A549 treated with CpdA at 1 μM for 4 hours (cell line): Measurements from ENCODE around the gene CHMP2A. TPM values are rescaled to one million over a fixed set of nuclear protein-coding genes. Genes with fewer than 3 reads are reported as not detected.

ENCODE experiments used
- total RNA-seq: library from RNA; stranded (reverse); fragments of 200-300 nt; extraction: Qiagen RNA extraction; gene quantifications from 5 replicates; pipeline ENCODE4 v1.2.3, GENCODE V29; 2022; ENCODE audit warnings: low read depth

The CHMP2A gene
- 182 to 209 TPM (median 197 TPM) in 5 replicates for total RNA-seq

GRCh38 chr19:58554494-58555368 is at the start of gene CHMP2A:
CHMP2A (minus strand) TSS chr19:58555105; CDS start chr19:58554212, 893 bp downstream.

GRCh38 chr19:58572818-58573657 is 18.1 kb upstream of the CHMP2A start, which contains the start of gene MZF1:
MZF1 (minus strand) TSS chr19:58573335; CDS start chr19:58571389, 1,946 bp downstream.

DNA sequence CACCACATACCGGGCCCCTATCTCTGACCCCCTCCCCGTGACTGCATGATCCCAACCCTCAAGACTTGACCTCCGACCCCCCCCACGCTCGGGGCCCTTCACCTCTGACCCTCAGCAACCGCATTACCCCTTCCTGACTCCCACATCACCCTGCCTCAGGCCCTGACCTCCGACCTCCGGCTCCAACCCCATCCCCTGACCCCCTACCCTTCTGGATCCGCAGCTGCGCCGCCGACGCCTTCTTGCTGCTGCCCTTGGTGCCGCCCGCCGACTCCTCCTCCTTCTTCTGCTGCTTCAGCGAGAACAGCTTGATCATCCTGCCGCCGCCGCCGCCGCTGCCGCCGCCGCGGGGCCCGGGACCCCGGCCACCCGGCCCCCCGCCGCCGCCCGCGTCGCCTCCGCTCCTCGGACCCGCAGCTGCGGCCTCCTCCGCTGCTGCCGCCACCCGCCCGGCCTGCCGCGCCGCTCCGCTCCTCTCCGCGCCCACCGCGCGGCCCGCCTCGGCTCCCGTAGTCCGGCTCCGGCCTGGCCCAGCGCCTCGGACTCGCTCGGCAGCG is 3.2 kb upstream of the CHMP2A start, which contains the start of gene UBE2M:
Gene UBE2M (minus strand): TSS at position 546 of the 557 bp plus-strand sequence. CDS start 230 bp downstream, at position 316.

DNA sequence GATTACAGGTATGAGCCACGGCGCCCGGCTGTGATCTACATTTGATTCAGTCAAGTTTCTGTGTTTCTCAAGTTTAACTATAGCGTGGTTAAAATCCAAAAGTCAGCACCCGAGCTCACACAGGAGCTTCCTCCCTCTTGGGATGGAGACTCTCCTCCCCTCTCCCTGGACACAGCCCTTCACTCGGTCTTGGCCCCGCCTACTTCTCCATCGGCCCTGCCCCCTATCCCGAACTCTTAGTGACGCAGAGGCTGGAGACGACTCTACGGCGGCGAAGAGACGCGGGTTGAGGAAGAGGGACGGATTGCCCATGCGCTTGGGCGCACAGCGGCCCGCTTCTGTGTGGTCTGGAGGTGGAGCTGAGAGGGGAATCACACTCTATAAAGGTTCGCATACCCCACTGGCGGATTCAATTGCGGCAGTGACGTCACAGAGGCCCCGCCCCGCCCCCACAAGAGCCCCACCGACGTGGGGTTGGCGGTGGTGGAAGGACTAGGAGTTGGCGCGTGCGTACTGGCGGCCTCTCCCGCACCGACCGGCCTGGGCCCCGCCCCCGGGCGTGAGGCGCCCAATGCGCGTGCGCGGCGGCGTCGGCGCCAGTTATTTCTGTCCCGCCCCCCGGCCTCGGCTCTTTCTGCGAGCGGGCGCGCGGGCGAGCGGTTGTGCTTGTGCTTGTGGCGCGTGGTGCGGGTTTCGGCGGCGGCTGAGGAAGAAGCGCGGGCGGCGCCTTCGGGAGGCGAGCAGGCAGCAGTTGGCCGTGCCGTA is 10.9 kb downstream of the CHMP2A start, which contains the start of gene TRIM28:
Gene TRIM28 (plus strand): TSS at position 239 of the 765 bp plus-strand sequence. CDS start 694 bp downstream, outside the sequence.

DNA sequence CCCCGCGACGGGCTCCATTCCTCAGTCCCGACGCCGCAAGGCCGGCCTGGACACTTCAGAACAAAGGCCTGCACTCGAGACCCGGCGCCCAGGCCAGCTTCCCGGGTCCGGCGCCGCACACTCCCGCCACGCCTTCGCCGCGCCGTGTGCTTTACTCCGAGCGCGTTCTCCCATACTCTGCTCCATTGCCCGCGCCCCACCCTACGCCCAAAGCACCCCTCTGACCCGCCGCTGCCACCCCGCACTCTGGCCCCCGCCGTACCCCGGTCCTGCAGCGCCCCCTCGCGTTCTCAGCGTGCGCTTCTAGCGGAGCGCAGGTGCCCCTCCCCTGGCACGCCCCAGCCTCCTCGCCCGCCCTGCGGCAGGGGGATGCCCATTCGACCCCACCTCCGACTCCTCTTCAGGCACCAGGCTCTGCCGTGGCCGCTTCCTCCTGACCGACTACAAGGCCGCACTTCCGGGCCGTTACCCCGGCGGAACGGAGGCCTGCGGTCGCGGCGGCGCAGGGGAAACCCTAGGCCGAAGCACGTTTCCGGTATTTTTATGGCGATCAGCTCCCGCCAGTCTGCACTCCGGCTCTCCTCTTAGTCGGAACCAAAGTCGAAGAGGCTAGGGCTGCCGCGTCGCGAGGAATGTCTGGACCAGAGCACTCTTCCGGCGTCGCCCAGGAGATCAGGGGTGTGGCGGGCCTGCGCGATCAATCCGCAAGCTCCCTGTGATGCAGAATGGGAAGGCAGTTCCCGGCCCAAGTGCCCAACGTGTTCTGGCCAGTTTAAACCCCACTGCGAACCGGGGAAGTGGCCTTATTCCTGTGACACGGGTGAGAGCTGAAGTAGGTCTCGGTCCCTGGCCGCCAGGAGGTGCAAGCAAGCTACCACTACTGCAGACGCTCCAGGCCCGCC is 35.3 kb downstream of the CHMP2A start, which contains the start of gene ZBTB45:
Gene ZBTB45 (minus strand): TSS at position 456 of the 902 bp plus-strand sequence. CDS start 2,137 bp downstream, outside the sequence.

GRCh38 chr19:58511353-58512208 is 43.3 kb downstream of the CHMP2A start, which contains the start of gene SLC27A5:
SLC27A5 (minus strand) TSS chr19:58511992; CDS start chr19:58511955, 37 bp downstream.

Other genes with a start within 250 kb of the CHMP2A start
- gene ERVK3-1, start 249.7 kb downstream of the CHMP2A start, total RNA-seq: 94.6 to 118 TPM (median 98.3 TPM) in 5 replicates
- gene ZSCAN22, start 228.1 kb downstream of the CHMP2A start, total RNA-seq: 2.4 to 3.2 TPM (median 2.8 TPM) in 5 replicates
- gene A1BG, start 201.6 kb downstream of the CHMP2A start, total RNA-seq: 8.0 to 14.5 TPM (median 12.0 TPM) in 5 replicates
- 0.85 to 1.9 TPM (median 1.6 TPM) in 5 replicates for gene ZNF497, start 192.4 kb downstream of the CHMP2A start, total RNA-seq
- gene ZNF837, start 174.1 kb downstream of the CHMP2A start, total RNA-seq: 0.99 to 1.7 TPM (median 1.5 TPM) in 5 replicates
- 2,117 to 2,734 TPM (median 2,532 TPM) in 5 replicates for gene RPS5, start 167.8 kb downstream of the CHMP2A start, total RNA-seq
- 0.14 to 0.17 TPM (median 0.15 TPM) in 4 of 5 replicates, not detected in the other for gene RNF225, start 159.4 kb downstream of the CHMP2A start, total RNA-seq
- 16.6 to 19.0 TPM (median 18.6 TPM) in 5 replicates for gene ZNF584, start 146.5 kb downstream of the CHMP2A start, total RNA-seq
- gene ZNF132, start 115.0 kb downstream of the CHMP2A start, total RNA-seq: 0.08 to 0.10 TPM (median 0.09 TPM) in 3 of 5 replicates, not detected in the others
- 6.9 to 7.8 TPM (median 7.1 TPM) in 5 replicates for gene ZNF324B, start 103.5 kb downstream of the CHMP2A start, total RNA-seq
- gene ZNF324, start 88.0 kb downstream of the CHMP2A start, total RNA-seq: 7.7 to 10.2 TPM (median 9.6 TPM) in 5 replicates
- 12.2 to 14.5 TPM (median 13.4 TPM) in 5 replicates for gene ZNF446, start 78.8 kb downstream of the CHMP2A start, total RNA-seq
- 23.2 to 33.8 TPM (median 30.2 TPM) in 5 replicates for gene SLC27A5, start 43.1 kb downstream of the CHMP2A start, total RNA-seq
- gene ZBTB45, start 35.3 kb downstream of the CHMP2A start, total RNA-seq: 14.2 to 19.3 TPM (median 18.6 TPM) in 5 replicates
- 647 to 874 TPM (median 726 TPM) in 5 replicates for gene TRIM28, start 11.0 kb downstream of the CHMP2A start, total RNA-seq
- 129 to 162 TPM (median 147 TPM) in 5 replicates for gene UBE2M, start 3.5 kb upstream of the CHMP2A start, total RNA-seq
- 11.7 to 19.5 TPM (median 15.9 TPM) in 5 replicates for gene MZF1, start 18.2 kb upstream of the CHMP2A start, total RNA-seq